ENCODE results near the gene ROR2. TPM values are rescaled to one million over a fixed set of nuclear protein-coding genes. Genes with fewer than 3 reads are reported as not detected.

Gene ROR2
- total and polyA plus RNA-seq, 2 of the 13 experiments (the other 11 are each of a cell fraction or from before 2014, with no cell fraction given): not detected

GRCh38 chr9:91655215-91655614, 294.8 kb downstream of the ROR2 start:
- no peak overlapping the region for H2AFZ ChIP-seq (ENCODE audit: low read length)
- no peaks in the 10 kb centered on the region for H3K4me1 ChIP-seq (ENCODE audit: insufficient read depth, low read length)
- CTCF ChIA-PET (ENCODE audit: low intra/inter-chr PET ratio, low total read pairs): no interaction called here
- no TSS peak for BruUV-seq (replicated peaks)
- no peak for ATAC-seq
- H4K20me1 ChIP-seq (ENCODE audit: insufficient read depth, low read length): no peaks in the 10 kb centered on the region
- H3K9me3 ChIP-seq (ENCODE audit: low read length): no peaks in the 10 kb centered on the region
- no peak overlapping the region for H3K4me3 ChIP-seq (replicated peaks in 1 of 3; ENCODE audit: insufficient read depth in 1 of 3, low read depth in 2 of 3, low read length in 3 of 3)
- no peak overlapping the region for H3K9ac ChIP-seq (ENCODE audit: insufficient read depth, low read depth, low read length)
- H3K36me3 ChIP-seq (replicated peaks in 1 of 2; ENCODE audit: control insufficient read depth in 1 of 2, insufficient read depth in 2 of 2, low read length in 2 of 2): no peaks in the 10 kb centered on the region
- no peak for DNase-seq (ENCODE audit: low spot score)
- H3K27ac ChIP-seq (ENCODE audit: extremely low read length, insufficient read depth, low read length): no peak overlapping the region
- no peak overlapping the region for H3K4me2 ChIP-seq (ENCODE audit: low read depth, low read length)
- POLR2A ChIA-PET: no interaction called here
- 34% methylated on average over 6 of the region's 6 CpGs for WGBS (ENCODE audit: low lambda C conversion rate)
- H3K27me3 ChIP-seq (ENCODE audit: control insufficient read depth in 1 of 2, insufficient read depth in 2 of 2, low read length in 2 of 2): peaks cover 0 to 12% of the 10 kb centered on the region in 2 experiments; a peak in 2 of 5 replicates
- no peak for FAIRE-seq
- intact Hi-C loops (cut with micrococcal nuclease; ENCODE audit: unreplicated experiment): no loop called here
- in situ Hi-C loops (cut with HindIII; ENCODE audit: extremely low pct_ligation_motif_present, low pct_unique_long_range_greater_than_20kb): no loop called here
- H3K79me2 ChIP-seq (ENCODE audit: insufficient read depth, low read length): no peaks in the 10 kb centered on the region
- no peak for TF ChIP-seq ZMAT3 (CRISPR knock-in tag; conservative IDR thresholded peaks at IDR 0.05)
- TF ChIP-seq MXD4 (CRISPR knock-in tag; IDR thresholded peaks at IDR 0.05): no peak
- no peak for TF ChIP-seq ELK4 (CRISPR knock-in tag; IDR thresholded peaks at IDR 0.05; ENCODE audit: borderline replicate concordance)
- TF ChIP-seq E2F1 (CRISPR knock-in tag; IDR thresholded peaks at IDR 0.05): no peak
- no peak for TF ChIP-seq KIAA2018 (CRISPR knock-in tag; IDR thresholded peaks at IDR 0.05; ENCODE audit: borderline replicate concordance)
- TF ChIP-seq NPAS2 (CRISPR knock-in tag; IDR thresholded peaks at IDR 0.05; ENCODE audit: borderline replicate concordance): no peak
- no peak for TF ChIP-seq RFXANK (CRISPR knock-in tag; IDR thresholded peaks at IDR 0.05)
- TF ChIP-seq AGO1 (IDR thresholded peaks at IDR 0.05; ENCODE audit: low read depth, low read length, poor library complexity, severe bottlenecking): no peak
- no peak for TF ChIP-seq KDM5B (CRISPR knock-in tag; IDR thresholded peaks at IDR 0.05; ENCODE audit: borderline replicate concordance)
- TF ChIP-seq KLF13 (CRISPR knock-in tag; IDR thresholded peaks at IDR 0.05): no peak
- TF ChIP-seq TOE1 (CRISPR knock-in tag; IDR thresholded peaks at IDR 0.05): no peak
- TF ChIP-seq TCF7L2 (IDR thresholded peaks at IDR 0.05; ENCODE audit: low read depth, low read length): no peak
- no peak for TF ChIP-seq ZSCAN9 (CRISPR knock-in tag; IDR thresholded peaks at IDR 0.05; ENCODE audit: borderline replicate concordance)
